Measurements from ENCODE around the gene KRTAP12-2.
"Not testable (repeated sequence)": the region's sequence is repeated elsewhere in the genome, so short reads cannot be mapped to it uniquely, and the experiment has no call there.

KRTAP12-2 gene

GRCh38 chr21:44701023-44701400 lies 34.3 kb upstream of the KRTAP12-2 start:
- H3K4me3 ChIP-seq (ENCODE audit: low read length) = no peak overlapping the region
- TF ChIP-seq CTCF (IDR thresholded peaks at IDR 0.05; ENCODE audit: insufficient read depth, low read depth, low read length, missing control alignments) = no peak
- no peak for DNase-seq (ENCODE audit: low read depth)

- no peak for DNase-seq (ENCODE audit: low read depth)
- H3K4me3 ChIP-seq (ENCODE audit: low read length) = no peak overlapping the region
- no peak for TF ChIP-seq CTCF (IDR thresholded peaks at IDR 0.05; ENCODE audit: insufficient read depth, low read depth, low read length, missing control alignments)
Measured at GRCh38 chr21:44700101-44701022, 33.6 kb upstream of the KRTAP12-2 start.

GRCh38 chr21:44699502-44700001 lies 32.8 kb upstream of the KRTAP12-2 start:
- TF ChIP-seq CTCF (IDR thresholded peaks at IDR 0.05; ENCODE audit: insufficient read depth, low read depth, low read length, missing control alignments) = no peak
- no peak for DNase-seq (ENCODE audit: low read depth)
- no peak overlapping the region for H3K4me3 ChIP-seq (ENCODE audit: low read length)

- no peak overlapping the region for H3K4me3 ChIP-seq (ENCODE audit: low read length)
- no peak for TF ChIP-seq CTCF (IDR thresholded peaks at IDR 0.05; ENCODE audit: insufficient read depth, low read depth, low read length, missing control alignments)
- DNase-seq (ENCODE audit: low read depth) = no peak
Measured at GRCh38 chr21:44697811-44698734, 31.3 kb upstream of the KRTAP12-2 start.

GRCh38 chr21:44697172-44697810 lies 30.6 kb upstream of the KRTAP12-2 start, which contains the start of gene KRTAP10-12:
TSS of gene KRTAP10-12 (plus strand) at chr21:44697172. CDS start at chr21:44697202, 30 bp downstream.
- H3K4me3 ChIP-seq (ENCODE audit: low read length); DNase-seq (ENCODE audit: low read depth): not testable (repeated sequence)

GRCh38 chr21:44696572-44696971 lies 29.8 kb upstream of the KRTAP12-2 start:
- TF ChIP-seq CTCF (IDR thresholded peaks at IDR 0.05; ENCODE audit: insufficient read depth, low read depth, low read length, missing control alignments) = no peak
- DNase-seq (ENCODE audit: low read depth) = no peak
- H3K4me3 ChIP-seq (ENCODE audit: low read length) = no peak overlapping the region
